PC-3 (cell line): Measurements from ENCODE around the gene TLCD4. TPM values are rescaled to one million over a fixed set of nuclear protein-coding genes. Genes with fewer than 3 reads are reported as not detected.
"Not testable (repeated sequence)": the region's sequence is repeated elsewhere in the genome, so short reads cannot be mapped to it uniquely, and the experiment has no call there.

Source experiments
- ATAC-seq: fragments of 200-7000 bp; cut with Tn5 transposase; 2 replicates; pipeline ENCODE4 v1.9.1; 2020; ENCODE audit warnings: mild to moderate bottlenecking, moderate library complexity
- BruUV-seq: library from RNA; stranded (reverse); fragments of 400-500 nt; replicated peaks from 2 replicates; lab custom pipeline; 2021; lab: Mats Ljungman, UMichigan
- CTCF ChIA-PET: fragments of 300-600 bp; sonication (Branson Sonifier 250); formaldehyde crosslinking; loops from one replicate; lab custom pipeline; 2022; ENCODE audit warnings: antibody characterized with exemption; lab: Charles Lee
- POLR2A ChIA-PET: fragments of 300-600 bp; sonication (Branson Sonifier 250); formaldehyde crosslinking; loops from one replicate; lab custom pipeline; 2022; ENCODE audit warnings: antibody characterized with exemption; ENCODE audit not compliant: unreplicated experiment; lab: Charles Lee
- DNase-seq: peaks from one replicate; pipeline ENCODE4 v3.0.0-alpha.2; 2015
- H2AFZ ChIP-seq: fragments of 300-600 bp; sonication (generic); 2 replicates; pipeline ENCODE4 v1.6.0; 2016; ENCODE audit warnings: antibody characterized with exemption, low read length
- H3F3A ChIP-seq: fragments of 300-600 bp; sonication (generic); one replicate; pipeline ENCODE4 v1.6.0; 2017; ENCODE audit warnings: antibody characterized with exemption, low read length, control low read depth, mild to moderate bottlenecking; ENCODE audit not compliant: unreplicated experiment
- H3K27ac ChIP-seq: fragments of 300-600 bp; sonication (generic); 2 replicates; pipeline ENCODE4 v1.5.1; 2016; ENCODE audit warnings: mild to moderate bottlenecking, low read length
- H3K27me3 ChIP-seq: fragments of 300-600 bp; sonication (generic); 2 replicates; pipeline ENCODE4 v1.6.1; 2016; ENCODE audit warnings: low read length, mixed read lengths
- H3K36me3 ChIP-seq: fragments of 300-600 bp; sonication (generic); 2 replicates; pipeline ENCODE4 v1.6.1; 2016; ENCODE audit warnings: low read depth, mixed run types, low read length, mixed read lengths
- H3K4me1 ChIP-seq: fragments of 300-600 bp; sonication (generic); 2 replicates; pipeline ENCODE4 v1.5.1; 2016; ENCODE audit warnings: low read length; ENCODE audit not compliant: insufficient read depth
- H3K4me2 ChIP-seq: fragments of 300-600 bp; sonication (generic); 2 replicates; pipeline ENCODE4 v1.6.0; 2016; ENCODE audit warnings: low read length
- H3K4me3 ChIP-seq: fragments of 300-600 bp; sonication (generic); 2 replicates; pipeline ENCODE4 v1.5.1; 2016; ENCODE audit warnings: mild to moderate bottlenecking, low read length, mixed read lengths
- H3K79me2 ChIP-seq: fragments of 300-600 bp; sonication (generic); 2 replicates; pipeline ENCODE4 v1.6.1; 2017; ENCODE audit warnings: low read length, mixed read lengths
- H3K9ac ChIP-seq: fragments of 300-600 bp; sonication (generic); 2 replicates; pipeline ENCODE4 v1.6.0; 2016; ENCODE audit warnings: mild to moderate bottlenecking, low read length
- H3K9me2 ChIP-seq: fragments of 300-600 bp; sonication (generic); replicated peaks from 2 replicates; pipeline ENCODE4 v1.6.1; 2016; ENCODE audit warnings: mixed run types, low read length, mixed read lengths
- H3K9me3 ChIP-seq: fragments of 300-600 bp; sonication (generic); 2 replicates; pipeline ENCODE4 v1.6.1; 2016; ENCODE audit warnings: low read length, mixed read lengths
- H4K20me1 ChIP-seq: fragments of 300-600 bp; sonication (generic); 2 replicates; pipeline ENCODE4 v1.6.1; 2016; ENCODE audit warnings: low read length, mixed read lengths
- CTCF ChIP-seq: fragments of 300-600 bp; sonication (generic); conservative IDR thresholded peaks from 2 replicates; pipeline ENCODE4 v1.5.1; 2017; ENCODE audit warnings: antibody characterized with exemption, low read depth, mild to moderate bottlenecking, low read length
- EZH2 ChIP-seq: fragments of 300-600 bp; sonication (generic); IDR thresholded peaks from one replicate; pipeline ENCODE4 v1.6.1; 2017; ENCODE audit warnings: antibody characterized with exemption, mild to moderate bottlenecking, low read length; ENCODE audit not compliant: unreplicated experiment
- EZH2phosphoT487 ChIP-seq: fragments of 300-600 bp; sonication (generic); IDR thresholded peaks from 2 replicates; pipeline ENCODE4 v1.6.1; 2018; ENCODE audit warnings: mild to moderate bottlenecking, antibody characterized with exemption, low read length, borderline replicate concordance
- intact Hi-C: fragments of 100-400 bp; cut with micrococcal nuclease; formaldehyde crosslinking; loops from 2 replicates; pipeline ENCODE4 v1.9.0; 2023
- total RNA-seq: library from RNA; depleted of rRNA; stranded (reverse); fragments of >200 nt; gene quantifications from 2 replicates; pipeline ENCODE4 v1.2.3, GENCODE V29; 2014; rRNA removed

The TLCD4 gene
- total RNA-seq, 1 experiment from 2014 or later: 8.3 TPM

- Histone ChIP-seq H3F3A (no peaks in the 10 kb centered on the region), H3K79me2 (no peaks in the 10 kb centered on the region), H2AFZ (no peak overlapping the region), H3K9me2 (no peaks in the 10 kb centered on the region), H3K27me3 (no peaks in the 10 kb centered on the region), H3K27ac (no peak overlapping the region), H3K36me3 (no peaks in the 10 kb centered on the region), H3K9me3 (no peaks in the 10 kb centered on the region), H3K4me1 (no peaks in the 10 kb centered on the region), H4K20me1 (no peaks in the 10 kb centered on the region), H3K4me3 (no peak overlapping the region), H3K9ac (no peak overlapping the region), H3K4me2 (no peak overlapping the region)
- BruUV-seq: no TSS peak
- POLR2A ChIA-PET: no interaction called here
- TF ChIP-seq EZH2 (no peak), EZH2phosphoT487 (no peak), CTCF (no peak)
- no peak for ATAC-seq
- CTCF ChIA-PET: no interaction called here
- intact Hi-C loops: no loop called here
- no peak for DNase-seq
These were observed 36.9 kb downstream of the TLCD4 start for GRCh38 chr1:95154096-95154495.

- BruUV-seq, intact Hi-C loops: not testable (repeated sequence)
These were observed 48.4 kb downstream of the TLCD4 start for GRCh38 chr1:95165569-95165968.

More at GRCh38 chr1:95165569-95165968, 48.4 kb downstream of the TLCD4 start:
- ATAC-seq, H3K4me2 ChIP-seq, H3F3A ChIP-seq, H2AFZ ChIP-seq, H3K36me3 ChIP-seq, H3K9ac ChIP-seq, H3K4me3 ChIP-seq, H3K27ac ChIP-seq, H3K9me2 ChIP-seq, H3K9me3 ChIP-seq, DNase-seq, CTCF ChIA-PET, H3K79me2 ChIP-seq, H3K27me3 ChIP-seq, POLR2A ChIA-PET, H4K20me1 ChIP-seq: not testable (repeated sequence)
- peaks cover 28% of the 10 kb centered on the region for H3K4me1 ChIP-seq

Other genes with a start within 250 kb of the TLCD4 start
- 231 and 323 TPM in 2 replicates for gene CNN3, start 190.2 kb upstream of the TLCD4 start, total RNA-seq
- gene ALG14, start 44.4 kb upstream of the TLCD4 start, total RNA-seq: 3.4 and 9.7 TPM in 2 replicates
- 10.3 and 10.4 TPM in 2 replicates for gene RWDD3, start 116.9 kb downstream of the TLCD4 start, total RNA-seq